Hepatocyte (in vitro differentiated cells): ENCODE results near the gene ARF3.

Source experiments
- CTCF ChIP-seq: fragments of 200-600 bp; sonication (generic); IDR thresholded peaks from 2 replicates; pipeline ENCODE4 v1.5.1; 2016; ENCODE audit warnings: antibody characterized with exemption, mild to moderate bottlenecking; ENCODE audit not compliant: poor library complexity
- EZH2 ChIP-seq: fragments of 200-600 bp; sonication (generic); IDR thresholded peaks from 2 replicates; pipeline ENCODE4 v1.6.1; 2016; ENCODE audit warnings: antibody characterized with exemption, mild to moderate bottlenecking, borderline replicate concordance
- EZH2phosphoT487 ChIP-seq: fragments of 200-600 bp; sonication (generic); IDR thresholded peaks from one replicate; pipeline ENCODE4 v1.6.1; 2018; ENCODE audit warnings: antibody characterized with exemption, mild to moderate bottlenecking, low read depth, moderate library complexity; ENCODE audit not compliant: unreplicated experiment, severe bottlenecking

GRCh38 chr12:48999371-49000131 is 42.3 kb upstream of the ARF3 start, which contains the start of gene DDN:
- TF ChIP-seq CTCF (no peak), EZH2phosphoT487 (no peak), EZH2 (no peak)
